ENCODE data around the gene CCDC88B. TPM values are rescaled to one million over a fixed set of nuclear protein-coding genes. Genes with fewer than 3 reads are reported as not detected.
A peak's percentile ranks its signal among the peaks of the same experiment; 100 is the strongest.

CCDC88B gene
- total RNA-seq, 1 donor from 2014 or later: 137 TPM

GRCh38 chr11:64297699-64298358, 42.2 kb upstream of the CCDC88B start:
- no peak for DNase-seq (ENCODE audit: low spot score)
- no peak overlapping the region for H3K4me3 Mint-ChIP-seq
- H3K4me1 Mint-ChIP-seq (ENCODE audit: low read depth): peaks cover 13% of the 10 kb centered on the region
- no peaks in the 10 kb centered on the region for H3K9me3 Mint-ChIP-seq
- H3K36me3 Mint-ChIP-seq (ENCODE audit: low read depth): peaks cover 5% of the 10 kb centered on the region
- H3K27ac Mint-ChIP-seq: no peak overlapping the region
- peaks cover 80% of the 10 kb centered on the region for H3K27me3 Mint-ChIP-seq (ENCODE audit: insufficient read depth)
- intact Hi-C loops (cut with micrococcal nuclease): no loop called here

- Mint-ChIP-seq H3K36me3 (ENCODE audit: low read depth) (peaks cover 5% of the 10 kb centered on the region), H3K4me1 (ENCODE audit: low read depth) (peaks cover 16% of the 10 kb centered on the region), H3K27me3 (ENCODE audit: insufficient read depth) (peaks cover 67% of the 10 kb centered on the region), H3K27ac (peak overlapping the region; percentile 72), H3K9me3 (no peaks in the 10 kb centered on the region), H3K4me3 (peak overlapping the region; percentile 51)
- no peak for DNase-seq (ENCODE audit: low spot score)
- intact Hi-C loops (cut with micrococcal nuclease): no loop called here
Observed at GRCh38 chr11:64298966-64299846, 40.8 kb upstream of the CCDC88B start.

DNA sequence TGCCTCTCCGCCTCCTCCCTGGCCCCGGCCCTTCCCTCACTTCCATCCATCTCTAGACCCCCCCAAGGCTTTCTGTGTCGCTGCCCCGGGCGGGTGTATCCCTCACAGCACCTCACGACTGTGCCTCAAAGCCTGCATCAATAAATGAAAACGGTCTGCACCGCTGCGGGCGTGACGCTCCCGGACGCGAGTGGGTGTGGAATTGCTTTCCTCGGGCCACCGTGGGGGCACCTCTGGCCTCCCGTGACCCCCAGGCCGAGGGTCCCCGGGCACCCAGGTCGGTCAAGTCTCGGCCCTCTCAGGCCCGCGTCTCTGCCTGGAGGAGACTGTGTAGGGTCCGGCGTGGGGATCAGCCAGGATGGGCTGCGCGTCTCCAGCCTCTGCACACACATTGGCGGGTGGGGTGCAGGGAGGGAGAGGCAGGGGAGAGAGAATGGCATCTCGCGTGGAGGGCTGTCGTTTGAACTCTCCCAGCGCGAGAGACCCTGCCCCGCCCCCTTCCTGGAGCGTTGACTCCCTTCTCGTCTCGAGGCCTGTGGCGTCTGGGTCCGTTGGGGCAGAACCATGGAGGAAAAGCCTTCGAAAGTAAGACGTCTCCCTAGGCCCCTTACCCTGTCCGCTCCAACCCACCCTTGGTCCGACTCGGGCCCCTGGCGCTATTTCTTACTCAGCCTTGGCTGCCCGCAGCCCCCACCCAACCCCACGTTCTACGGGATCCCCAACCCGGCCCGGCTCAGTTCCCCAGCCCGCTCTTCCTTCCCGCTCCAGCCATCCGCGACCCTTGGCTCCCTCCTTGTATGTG, 40.0 kb upstream of the CCDC88B start, which contains the start of gene CATSPERZ:
TSS of gene CATSPERZ (plus strand) at position 512 of the 802 bp plus-strand sequence. CDS start at position 565, 53 bp downstream.
- peak within 1 kb of the TSS; percentile 76 for H3K4me3 Mint-ChIP-seq
- no peaks in the 10 kb centered on the region for H3K9me3 Mint-ChIP-seq
- no peak for DNase-seq (ENCODE audit: low spot score)
- H3K36me3 Mint-ChIP-seq (ENCODE audit: low read depth): peaks cover 5% of the 10 kb centered on the region
- H3K4me1 Mint-ChIP-seq (ENCODE audit: low read depth): peaks cover 21% of the 10 kb centered on the region
- intact Hi-C loops (cut with micrococcal nuclease): no loop called here
- H3K27me3 Mint-ChIP-seq (ENCODE audit: insufficient read depth): peaks cover 59% of the 10 kb centered on the region
- H3K27ac Mint-ChIP-seq: peak within 1 kb of the TSS; percentile 72

- Mint-ChIP-seq H3K36me3 (ENCODE audit: low read depth) (peaks cover 10% of the 10 kb centered on the region), H3K27me3 (ENCODE audit: insufficient read depth) (peaks cover 27% of the 10 kb centered on the region), H3K9me3 (no peaks in the 10 kb centered on the region), H3K27ac (peak overlapping the region; percentile 23), H3K4me3 (peak overlapping the region; percentile 91), H3K4me1 (ENCODE audit: low read depth) (peaks cover 18% of the 10 kb centered on the region)
- intact Hi-C loops (cut with micrococcal nuclease): loop anchor here (1.0 to 2.0 kb wide), 2 partner anchors 99 to 303 kb away; no protein-coding TSS in a partner anchor
- DNase-seq (ENCODE audit: low spot score): no peak
Observed at GRCh38 chr11:64303109-64304031, 36.6 kb upstream of the CCDC88B start.

GRCh38 chr11:64304032-64304315, 36.0 kb upstream of the CCDC88B start:
- peaks cover 18% of the 10 kb centered on the region for H3K4me1 Mint-ChIP-seq (ENCODE audit: low read depth)
- peak overlapping the region; percentile 98 for H3K27ac Mint-ChIP-seq
- H3K36me3 Mint-ChIP-seq (ENCODE audit: low read depth): peaks cover 10% of the 10 kb centered on the region
- H3K9me3 Mint-ChIP-seq: no peaks in the 10 kb centered on the region
- H3K4me3 Mint-ChIP-seq: peak overlapping the region; percentile 91
- no peak for DNase-seq (ENCODE audit: low spot score)
- intact Hi-C loops (cut with micrococcal nuclease): loop anchor here (1.0 to 2.0 kb wide), 2 partner anchors 100 to 303 kb away; no protein-coding TSS in a partner anchor
- H3K27me3 Mint-ChIP-seq (ENCODE audit: insufficient read depth): peaks cover 21% of the 10 kb centered on the region

GRCh38 chr11:64304316-64305072, 35.5 kb upstream of the CCDC88B start:
- intact Hi-C loops (cut with micrococcal nuclease): loop anchor here (1.0 to 2.0 kb wide), 13 partner anchors 13 to 466 kb away; partner anchors contain the start of genes CCDC88B, DNAJC4, FKBP2 and GPR137
- H3K36me3 Mint-ChIP-seq (ENCODE audit: low read depth): peaks cover 10% of the 10 kb centered on the region
- H3K4me3 Mint-ChIP-seq: peak overlapping the region; percentile 91
- DNase-seq (ENCODE audit: low spot score): peak; percentile 86
- peak overlapping the region; percentile 98 for H3K27ac Mint-ChIP-seq
- no peaks in the 10 kb centered on the region for H3K9me3 Mint-ChIP-seq
- H3K4me1 Mint-ChIP-seq (ENCODE audit: low read depth): peaks cover 18% of the 10 kb centered on the region
- H3K27me3 Mint-ChIP-seq (ENCODE audit: insufficient read depth): peaks cover 19% of the 10 kb centered on the region

GRCh38 chr11:64305075-64305690, 34.8 kb upstream of the CCDC88B start, which contains the start of gene ESRRA:
Gene ESRRA, plus strand, starts transcription at chr11:64305524. Its CDS starts 1,656 bp downstream, at chr11:64307180.
- H3K4me3 Mint-ChIP-seq: peak within 1 kb of the TSS; percentile 92
- H3K27ac Mint-ChIP-seq: peak within 1 kb of the TSS; percentile 98
- H3K36me3 Mint-ChIP-seq (ENCODE audit: low read depth): peaks cover 8% of the 10 kb centered on the region
- no peaks in the 10 kb centered on the region for H3K9me3 Mint-ChIP-seq
- intact Hi-C loops (cut with micrococcal nuclease): loop anchor here (1.0 to 2.0 kb wide), 12 partner anchors 12 to 467 kb away; partner anchors contain the start of genes CCDC88B, DNAJC4, FKBP2 and GPR137
- peaks cover 14% of the 10 kb centered on the region for H3K27me3 Mint-ChIP-seq (ENCODE audit: insufficient read depth)
- peaks cover 18% of the 10 kb centered on the region for H3K4me1 Mint-ChIP-seq (ENCODE audit: low read depth)
- peak; percentile 99 for DNase-seq (ENCODE audit: low spot score)

- Mint-ChIP-seq H3K27ac (peak overlapping the region; percentile 84), H3K4me1 (ENCODE audit: low read depth) (peaks cover 12% of the 10 kb centered on the region)
Observed at GRCh38 chr11:64305691-64306562, 34.1 kb upstream of the CCDC88B start.

GRCh38 chr11:64306563-64306875, 33.5 kb upstream of the CCDC88B start:
- DNase-seq (ENCODE audit: low spot score): no peak
- Mint-ChIP-seq H3K27ac (peak overlapping the region; percentile 84), H3K4me1 (ENCODE audit: low read depth) (peaks cover 12% of the 10 kb centered on the region), H3K9me3 (no peaks in the 10 kb centered on the region), H3K36me3 (ENCODE audit: low read depth) (peaks cover 8% of the 10 kb centered on the region), H3K27me3 (ENCODE audit: insufficient read depth) (peaks cover 5% of the 10 kb centered on the region), H3K4me3 (peak overlapping the region; percentile 92)
- intact Hi-C loops (cut with micrococcal nuclease): no loop called here

More at GRCh38 chr11:64305691-64306562, 34.1 kb upstream of the CCDC88B start:
- H3K36me3 Mint-ChIP-seq (ENCODE audit: low read depth): peaks cover 8% of the 10 kb centered on the region
- DNase-seq (ENCODE audit: low spot score): peak; percentile 69
- H3K9me3 Mint-ChIP-seq: no peaks in the 10 kb centered on the region
- peaks cover 7% of the 10 kb centered on the region for H3K27me3 Mint-ChIP-seq (ENCODE audit: insufficient read depth)
- peak overlapping the region; percentile 92 for H3K4me3 Mint-ChIP-seq
- intact Hi-C loops (cut with micrococcal nuclease): loop anchor here (1.0 to 2.0 kb wide), 12 partner anchors 11 to 468 kb away; partner anchors contain the start of genes CCDC88B, DNAJC4, FKBP2 and GPR137

- no peak overlapping the region for H3K27ac Mint-ChIP-seq
- peaks cover under 1% of the 10 kb centered on the region for H3K27me3 Mint-ChIP-seq (ENCODE audit: insufficient read depth)
- H3K4me1 Mint-ChIP-seq (ENCODE audit: low read depth): peaks cover 12% of the 10 kb centered on the region
- H3K4me3 Mint-ChIP-seq: peak overlapping the region; percentile 92
- intact Hi-C loops (cut with micrococcal nuclease): no loop called here
- peaks cover 8% of the 10 kb centered on the region for H3K36me3 Mint-ChIP-seq (ENCODE audit: low read depth)
- DNase-seq (ENCODE audit: low spot score): no peak
- H3K9me3 Mint-ChIP-seq: no peaks in the 10 kb centered on the region
Observed at GRCh38 chr11:64306876-64307622, 33.0 kb upstream of the CCDC88B start.

Data from activated T-helper 1 cell treated with anti-CD3 and anti-CD28 coated beads, Interleukin-12 subunit alpha, Interleukin-12 subunit beta, Interleukin-2, Interleukin-4 antibody, amounts not matched to agents 30 ng/mL and 10 ng/mL and 1 ng/mL, durations not matched to agents 14 hours and 24 hours and 36 hours (primary cell).